Naive thymus-derived CD4-positive, alpha-beta T cell (primary cell): ENCODE results near the gene SH3D19. TPM values are rescaled to one million over a fixed set of nuclear protein-coding genes. Genes with fewer than 3 reads are reported as not detected.

ENCODE experiments used
- ATAC-seq: fragments of 150-1000 bp; cut with Tn5 transposase; 2 replicates; pipeline ENCODE4 v1.10.0; 2021; ENCODE audit warnings: mild to moderate bottlenecking, moderate library complexity
- CTCF ChIA-PET: fragments of 350-600 bp; sonication (Branson Sonifier 250); formaldehyde crosslinking; loops from one replicate; lab custom pipeline; 2021; ENCODE audit warnings: antibody characterized with exemption; lab: Charles Lee
- POLR2A ChIA-PET: fragments of 350-600 bp; sonication (Branson Sonifier 250); formaldehyde crosslinking; loops from one replicate; lab custom pipeline; 2021; ENCODE audit warnings: antibody characterized with exemption, inconsistent platforms; lab: Charles Lee
- DNase-seq, 9 donors: peaks; one replicate each; pipeline versions ENCODE4 v3.0.0 to v3.0.0-alpha.2; 2020 to 2022; ENCODE audit warnings: mixed read lengths in 1 of 9
- H3K27ac ChIP-seq: one replicate; pipeline ENCODE4 v1.7.0; 2013; ENCODE audit warnings: mild to moderate bottlenecking, low read depth, low read length, moderate library complexity
- H3K27me3 ChIP-seq, 2 donors: one replicate each; pipeline ENCODE4 v1.7.0; 2013; ENCODE audit warnings: low read length in 2 of 2, mild to moderate bottlenecking in 2 of 2, moderate library complexity in 2 of 2; ENCODE audit not compliant: control insufficient read depth in 2 of 2, insufficient read depth in 2 of 2
- H3K36me3 ChIP-seq, 3 experiments: 1 replicate in 2 of 3; 2 replicates in 1 of 3; pipeline ENCODE4 v1.7.0; 2013; ENCODE audit warnings: low read length in 3 of 3, mild to moderate bottlenecking in 3 of 3, moderate library complexity in 1 of 3; ENCODE audit not compliant: insufficient read depth in 3 of 3, control insufficient read depth in 2 of 3
- H3K4me1 ChIP-seq, 2 donors: one replicate each; pipeline ENCODE4 v1.7.0; 2013; ENCODE audit warnings: low read length in 2 of 2, mild to moderate bottlenecking in 2 of 2, moderate library complexity in 1 of 2; ENCODE audit not compliant: control insufficient read depth in 2 of 2, insufficient read depth in 2 of 2
- H3K4me3 ChIP-seq: 2 replicates; pipeline ENCODE4 v1.7.0; 2013; ENCODE audit warnings: mild to moderate bottlenecking, low read length
- H3K9me3 ChIP-seq, 3 experiments: 1 replicate in 2 of 3; 2 replicates in 1 of 3; pipeline ENCODE4 v1.7.0; 2013; ENCODE audit warnings: low read length in 3 of 3; ENCODE audit not compliant: control insufficient read depth in 2 of 3
- H3K27ac Mint-ChIP-seq, 9 donors: one replicate each; pipeline ENCODE4 v1.8.0; 2020 to 2022; ENCODE audit warnings: mixed read lengths in 9 of 9, mild to moderate bottlenecking in 8 of 9, moderate library complexity in 5 of 9, inconsistent platforms in 2 of 9
- H3K27me3 Mint-ChIP-seq, 5 donors: one replicate each; pipeline ENCODE4 v1.8.0; 2021 to 2022; ENCODE audit warnings: mixed read lengths in 5 of 5, mild to moderate bottlenecking in 1 of 5
- H3K36me3 Mint-ChIP-seq, 5 donors: one replicate each; pipeline ENCODE4 v1.8.0; 2020 to 2022; ENCODE audit warnings: mixed read lengths in 5 of 5, mild to moderate bottlenecking in 3 of 5, inconsistent platforms in 1 of 5
- H3K4me1 Mint-ChIP-seq, 7 donors: one replicate each; pipeline ENCODE4 v1.8.0; 2020 to 2022; ENCODE audit warnings: mixed read lengths in 7 of 7, mild to moderate bottlenecking in 3 of 7, inconsistent platforms in 1 of 7
- H3K4me3 Mint-ChIP-seq, 10 donors: one replicate each; pipeline ENCODE4 v1.8.0; 2020 to 2022; ENCODE audit warnings: mild to moderate bottlenecking in 10 of 10, mixed read lengths in 10 of 10, moderate library complexity in 6 of 10, inconsistent platforms in 2 of 10
- H3K9me3 Mint-ChIP-seq, 11 donors: one replicate each; pipeline ENCODE4 v1.8.0; 2020 to 2022; ENCODE audit warnings: mixed read lengths in 11 of 11, mild to moderate bottlenecking in 4 of 11, inconsistent platforms in 1 of 11, moderate library complexity in 1 of 11
- intact Hi-C, 2 donors: fragments of 100-400 bp; cut with micrococcal nuclease; formaldehyde crosslinking; loops; one replicate each; pipeline ENCODE4 v1.15.1; 2023
- polyA plus RNA-seq, 2 donors: library from polyadenylated mRNA; unstranded; fragments of 300-500 nt; fragmentation: Illumina TruSeq; gene quantifications; one replicate each; pipeline ENCODE4 v1.2.3, GENCODE V29; 2021
- total RNA-seq, 6 experiments: library from RNA in 5 of 6; stranded (reverse) in 5 of 6; gene quantifications; 1 replicate in 5 of 6; 2 replicates in 1 of 6; pipeline ENCODE4 v1.2.3 and lab custom pipeline; 2021 to 2026

Gene SH3D19
- total and polyA plus RNA-seq, 7 experiments from 2014 or later, result 0.66 to 1.8 (median 1.0) TPM; not detected in 2

- H3K4me3 ChIP-seq, result no peak overlapping the region
- H3K27me3 ChIP-seq, result no peaks in the 10 kb centered on the region
- ATAC-seq (no peak), DNase-seq (no peak)
- ChIA-PET POLR2A (no interaction called here), CTCF (no interaction called here)
- Mint-ChIP-seq H3K9me3 (peaks cover 0 to 4% (median 0%) of the 10 kb centered on the region in 11 donors), H3K27ac (no peak overlapping the region), H3K4me3 (no peak overlapping the region), H3K27me3 (peaks cover 10 to 25% (median 19%) of the 10 kb centered on the region in 5 donors), H3K36me3 (no peaks in the 10 kb centered on the region), H3K4me1 (no peaks in the 10 kb centered on the region)
- no peaks in the 10 kb centered on the region for H3K9me3 ChIP-seq
- intact Hi-C loops, result no loop called here
- no peak overlapping the region for H3K27ac ChIP-seq
- no peaks in the 10 kb centered on the region for H3K36me3 ChIP-seq
- no peaks in the 10 kb centered on the region for H3K4me1 ChIP-seq
Observed at GRCh38 chr4:151356510-151356909, 31.1 kb upstream of the SH3D19 start.

DNA sequence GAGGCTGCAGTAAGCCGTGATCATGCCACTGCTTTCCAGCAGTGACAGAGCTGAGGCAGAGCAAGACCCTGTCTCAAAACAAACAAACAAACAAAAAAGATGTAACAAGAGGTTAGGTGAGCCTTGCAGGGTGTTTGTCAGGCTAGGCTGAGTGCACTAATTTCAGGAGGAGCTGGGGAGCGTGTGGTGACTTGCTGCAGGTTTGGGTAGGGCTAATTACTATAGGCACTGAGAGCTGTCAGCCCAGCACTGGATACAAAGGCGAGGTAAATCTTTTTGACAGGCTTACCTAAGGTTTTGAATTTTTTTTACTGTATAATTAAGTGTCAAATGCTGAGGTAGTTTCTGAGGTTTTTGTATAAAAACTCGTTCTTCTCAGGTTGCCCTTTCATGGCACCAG lies 29.8 kb upstream of the SH3D19 start:
- POLR2A ChIA-PET, result no interaction called here
- H3K27ac Mint-ChIP-seq, result no peak overlapping the region
- H3K4me3 Mint-ChIP-seq, result no peak overlapping the region
- CTCF ChIA-PET, result no interaction called here
- no peak for DNase-seq
- H3K36me3 Mint-ChIP-seq, result no peaks in the 10 kb centered on the region
- Histone ChIP-seq H3K27me3 (no peaks in the 10 kb centered on the region), H3K36me3 (no peaks in the 10 kb centered on the region), H3K4me1 (no peaks in the 10 kb centered on the region), H3K9me3 (no peaks in the 10 kb centered on the region), H3K27ac (no peak overlapping the region), H3K4me3 (no peak overlapping the region)
- no peak for ATAC-seq
- intact Hi-C loops, result no loop called here
- no peaks in the 10 kb centered on the region for H3K4me1 Mint-ChIP-seq
- peaks cover 0 to 4% (median 0%) of the 10 kb centered on the region in 11 donors for H3K9me3 Mint-ChIP-seq
- peaks cover 10 to 23% (median 19%) of the 10 kb centered on the region in 5 donors for H3K27me3 Mint-ChIP-seq

GRCh38 chr4:151347490-151348235 lies 22.3 kb upstream of the SH3D19 start:
- Mint-ChIP-seq H3K36me3 (peaks cover 0 to 2% (median 0%) of the 10 kb centered on the region in 5 donors), H3K4me3 (no peak overlapping the region), H3K27me3 (peaks cover 5 to 23% (median 18%) of the 10 kb centered on the region in 5 donors), H3K9me3 (peaks cover 0 to 10% (median 0%) of the 10 kb centered on the region in 11 donors), H3K27ac (no peak overlapping the region), H3K4me1 (no peaks in the 10 kb centered on the region)
- intact Hi-C loops, result no loop called here
- CTCF ChIA-PET, result no interaction called here
- DNase-seq (no peak), ATAC-seq (no peak)
- POLR2A ChIA-PET, result no interaction called here
- no peak overlapping the region for H3K4me3 ChIP-seq
- no peaks in the 10 kb centered on the region for H3K36me3 ChIP-seq
- no peaks in the 10 kb centered on the region for H3K27me3 ChIP-seq
- H3K9me3 ChIP-seq, result no peaks in the 10 kb centered on the region
- no peak overlapping the region for H3K27ac ChIP-seq
- no peaks in the 10 kb centered on the region for H3K4me1 ChIP-seq

GRCh38 chr4:151344948-151345347 lies 19.5 kb upstream of the SH3D19 start:
- ATAC-seq (no peak), DNase-seq (no peak)
- no peak overlapping the region for H3K27ac ChIP-seq
- Mint-ChIP-seq H3K4me1 (no peaks in the 10 kb centered on the region), H3K27me3 (peaks cover 7 to 24% (median 15%) of the 10 kb centered on the region in 5 donors), H3K36me3 (peaks cover 0 to 4% (median 0%) of the 10 kb centered on the region in 5 donors), H3K27ac (no peak overlapping the region), H3K9me3 (peaks cover 0 to 10% (median 0%) of the 10 kb centered on the region in 11 donors), H3K4me3 (no peak overlapping the region)
- no peaks in the 10 kb centered on the region for H3K36me3 ChIP-seq
- no peaks in the 10 kb centered on the region for H3K4me1 ChIP-seq
- ChIA-PET CTCF (no interaction called here), POLR2A (no interaction called here)
- no peaks in the 10 kb centered on the region for H3K27me3 ChIP-seq
- H3K4me3 ChIP-seq, result no peak overlapping the region
- no peaks in the 10 kb centered on the region for H3K9me3 ChIP-seq
- intact Hi-C loops, result no loop called here

- no peak overlapping the region for H3K27ac ChIP-seq
- no peak for ATAC-seq
Observed at GRCh38 chr4:151340751-151341385, 15.5 kb upstream of the SH3D19 start.

DNA sequence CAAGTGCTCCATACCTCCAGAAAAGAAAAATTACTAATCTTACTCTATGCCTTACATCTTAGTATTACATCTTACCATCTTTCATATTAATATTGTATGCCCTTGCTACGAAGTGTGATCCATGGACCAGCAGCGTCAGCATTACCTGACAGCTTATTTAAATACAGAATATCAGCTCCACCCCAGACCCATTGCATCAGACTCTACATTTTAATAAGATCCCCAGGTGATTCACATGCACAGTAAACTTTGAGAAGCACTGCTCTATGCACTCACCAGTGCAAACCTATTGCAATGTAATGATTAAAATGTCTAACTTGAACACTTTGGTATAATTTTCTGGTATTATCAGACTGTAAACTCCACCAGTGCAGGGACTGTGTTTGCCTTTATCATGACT lies 14.1 kb upstream of the SH3D19 start:
- H3K9me3 Mint-ChIP-seq, result no peaks in the 10 kb centered on the region
- Histone ChIP-seq H3K9me3 (no peaks in the 10 kb centered on the region), H3K4me3 (no peak overlapping the region), H3K4me1 (no peaks in the 10 kb centered on the region), H3K36me3 (no peaks in the 10 kb centered on the region), H3K27me3 (no peaks in the 10 kb centered on the region), H3K27ac (no peak overlapping the region)
- CTCF ChIA-PET, result no interaction called here
- peaks cover 0 to 4% (median 0%) of the 10 kb centered on the region in 5 donors for H3K36me3 Mint-ChIP-seq
- no peaks in the 10 kb centered on the region for H3K4me1 Mint-ChIP-seq
- peaks cover 3 to 37% (median 27%) of the 10 kb centered on the region in 5 donors for H3K27me3 Mint-ChIP-seq
- ATAC-seq, result no peak
- POLR2A ChIA-PET, result no interaction called here
- intact Hi-C loops, result no loop called here
- H3K4me3 Mint-ChIP-seq, result no peak overlapping the region
- no peak overlapping the region for H3K27ac Mint-ChIP-seq
- no peak for DNase-seq

More at GRCh38 chr4:151340751-151341385, 15.5 kb upstream of the SH3D19 start:
- intact Hi-C loops, result no loop called here
- peaks cover 8 to 35% (median 16%) of the 10 kb centered on the region in 5 donors for H3K27me3 Mint-ChIP-seq
- no peaks in the 10 kb centered on the region for H3K4me1 Mint-ChIP-seq
- ChIA-PET POLR2A (no interaction called here), CTCF (no interaction called here)
- Histone ChIP-seq H3K4me3 (no peak overlapping the region), H3K27me3 (no peaks in the 10 kb centered on the region), H3K36me3 (no peaks in the 10 kb centered on the region), H3K4me1 (no peaks in the 10 kb centered on the region), H3K9me3 (no peaks in the 10 kb centered on the region)
- no peak for DNase-seq
- peaks cover 0 to 9% (median 0%) of the 10 kb centered on the region in 11 donors for H3K9me3 Mint-ChIP-seq
- H3K4me3 Mint-ChIP-seq, result no peak overlapping the region
- H3K27ac Mint-ChIP-seq, result no peak overlapping the region
- H3K36me3 Mint-ChIP-seq, result peaks cover 0 to 4% (median 0%) of the 10 kb centered on the region in 5 donors
